Measurements from ENCODE around the gene ZXDC. TPM values are rescaled to one million over a fixed set of nuclear protein-coding genes. Genes with fewer than 3 reads are reported as not detected.
A peak's percentile ranks its signal among the peaks of the same experiment; 100 is the strongest.

The ZXDC gene
- total RNA-seq (21.3 and 22.6 TPM in 2 replicates), polyA plus RNA-seq (13.3 and 15.2 TPM in 2 replicates), polyA minus RNA-seq (25.5 and 28.9 TPM in 2 replicates), Bru-seq, nascent RNA (percentile 72 among the genes with signal in this experiment), BruChase-seq, experiment 1, labeled RNA remaining after a 6-hour chase (percentile 91 among the genes with signal in this experiment), BruChase-seq, experiment 2, labeled RNA remaining after a 2-hour chase (percentile 88 among the genes with signal in this experiment)
- polyA plus RNA-seq (2011; cell fraction: cytosol; rRNA removed), result 10.8 and 10.9 TPM in 2 replicates
- polyA plus RNA-seq (2011; cell fraction: nucleus; rRNA removed), result 35.9 and 39.4 TPM in 2 replicates
- 9.0 and 11.2 TPM in 2 replicates for polyA plus RNA-seq (2012)
- 17.8 TPM for polyA minus RNA-seq (2011; cell fraction: cytosol; rRNA and poly(A)+ RNA removed)
- 30.2 and 35.2 TPM in 2 replicates for polyA minus RNA-seq (2011; cell fraction: nucleus; rRNA and poly(A)+ RNA removed)
- long read RNA-seq, full-length matches to known transcripts, result 15 of 37 reads
- long read RNA-seq, partial matches to known transcripts, result 4 of 37 reads
- long read RNA-seq, other reads (novel, unspliced or antisense), result 18 of 37 reads

- peak within 1 kb of the TSS; percentile 100 for H2AFZ ChIP-seq (ENCODE audit: low read depth, low read length)
- no peaks in the 10 kb centered on the region for H3K9me1 ChIP-seq (replicated peaks; ENCODE audit: control insufficient read depth, extremely low read depth, insufficient read depth, low read length)
- H3K4me2 ChIP-seq (ENCODE audit: insufficient read depth, low read length), result peak within 1 kb of the TSS; percentile 87
- FAIRE-seq (peak; percentile 81), DNase-seq (ENCODE audit: low read depth, low spot score) (peak; percentile 94)
- peaks cover 1 to 7% of the 10 kb centered on the region in 2 experiments for H3K36me3 ChIP-seq (ENCODE audit: control insufficient read depth in 2 of 2, extremely low read depth in 1 of 2, insufficient read depth in 2 of 2, low read length in 2 of 2)
- ChIA-PET CTCF (interaction anchor here (0.7 to 2.2 kb wide), 10 partner anchors 12 to 342 kb away, joined by 3 to 8 read pairs (median 5); no protein-coding TSS in a partner anchor), POLR2A (no interaction called here)
- TF ChIP-seq EZH2 (IDR thresholded peaks at IDR 0.05; ENCODE audit: borderline replicate concordance, low read depth, low read length, severe bottlenecking), result no peak
- peak; percentile 21 to 58 for TF ChIP-seq CTCF (IDR thresholded peaks at IDR 0.05; ENCODE audit: extremely low read depth in 1 of 2, insufficient read depth in 1 of 2, low read depth in 1 of 2, low read length in 2 of 2)
- peak; percentile 81 for TF ChIP-seq POLR2A (IDR thresholded peaks at IDR 0.05; ENCODE audit: low read depth, low read length)
- TF ChIP-seq JUN (IDR thresholded peaks at IDR 0.05; ENCODE audit: borderline replicate concordance, insufficient read depth, insufficient read length, low read depth), result no peak
- peak; percentile 82 for TF ChIP-seq POLR2AphosphoS5 (IDR thresholded peaks at IDR 0.05; ENCODE audit: insufficient read depth, low read depth, low read length)
- no peaks in the 10 kb centered on the region for H4K20me1 ChIP-seq (replicated peaks; ENCODE audit: control insufficient read depth, extremely low read depth, insufficient read depth, low read length)
- H3K79me2 ChIP-seq (ENCODE audit: control insufficient read depth, insufficient read depth, low read length), result peaks cover 39% of the 10 kb centered on the region
- no peaks in the 10 kb centered on the region for H3K27me3 ChIP-seq (ENCODE audit: control insufficient read depth in 2 of 2, insufficient read depth in 2 of 2, low read length in 2 of 2)
- intact Hi-C loops (cut with micrococcal nuclease), result loop anchor here (1.0 to 10.0 kb wide), 5 partner anchors 12 to 561 kb away; partner anchors contain the start of gene CHCHD6
- H3K9me3 ChIP-seq (replicated peaks; ENCODE audit: control insufficient read depth, insufficient read depth, low read length), result no peaks in the 10 kb centered on the region
- peak within 1 kb of the TSS; percentile 58 to 72 (median 65) for H3K4me3 ChIP-seq (replicated peaks in 1 of 3; ENCODE audit: insufficient read depth in 1 of 3, low read depth in 1 of 3, low read length in 3 of 3)
- H3K9ac ChIP-seq (replicated peaks; ENCODE audit: extremely low read depth, insufficient read depth, low read length), result peak within 1 kb of the TSS; percentile 75
- dilution Hi-C loops (cut with MboI; ENCODE audit: extremely low pct_ligation_motif_present, low sequenced_read_pairs), result no loop called here
- peaks cover 33% of the 10 kb centered on the region for H3K4me1 ChIP-seq (ENCODE audit: control insufficient read depth, extremely low read depth, insufficient read depth, low read length)
- peak within 1 kb of the TSS; percentile 73 for H3K27ac ChIP-seq (ENCODE audit: insufficient read depth, low read depth, low read length)
- BruUV-seq (replicated peaks), result no TSS peak
These were observed at the start of gene ZXDC for GRCh38 chr3:126475413-126476114. Gene ZXDC, minus strand, starts transcription at chr3:126475891. Its CDS starts 26 bp downstream, at chr3:126475865.

All from endothelial cell of umbilical vein (primary cell).